HFF-Myc (cell line): ENCODE results near the gene RAB7A.
A peak's percentile ranks its signal among the peaks of the same experiment; 100 is the strongest.

Source experiments
- DNase-seq: peaks from one replicate; pipeline ENCODE4 v3.0.0-alpha.2; 2011; ENCODE audit warnings: low read depth; ENCODE audit errors: extremely low read depth
- H3K4me3 ChIP-seq: replicated peaks from 2 replicates; pipeline ENCODE4 v1.5.1; 2011; ENCODE audit warnings: low read depth, mild to moderate bottlenecking, control low read depth, low read length
- CTCF ChIP-seq: IDR thresholded peaks from 2 replicates; pipeline ENCODE4 v1.5.1; 2012; ENCODE audit warnings: mild to moderate bottlenecking, low read depth, low read length, control low read depth; ENCODE audit errors: missing control alignments

The RAB7A gene

GRCh38 chr3:128849911-128850455 is 124.0 kb downstream of the RAB7A start:
- peak; percentile 34 for TF ChIP-seq CTCF
- no peak overlapping the region for H3K4me3 ChIP-seq
- peak; percentile 50 for DNase-seq

- TF ChIP-seq CTCF, result no peak
- H3K4me3 ChIP-seq, result no peak overlapping the region
- DNase-seq, result no peak
Observed at GRCh38 chr3:128850544-128850943, 124.6 kb downstream of the RAB7A start.

GRCh38 chr3:128851601-128852000 is 125.6 kb downstream of the RAB7A start:
- DNase-seq, result no peak
- H3K4me3 ChIP-seq, result no peak overlapping the region
- no peak for TF ChIP-seq CTCF

GRCh38 chr3:128853826-128854225 is 127.8 kb downstream of the RAB7A start:
- no peak for TF ChIP-seq CTCF
- no peak overlapping the region for H3K4me3 ChIP-seq
- DNase-seq, result no peak

GRCh38 chr3:128854475-128854874 is 128.5 kb downstream of the RAB7A start:
- DNase-seq, result no peak
- TF ChIP-seq CTCF, result no peak
- H3K4me3 ChIP-seq, result no peak overlapping the region

- H3K4me3 ChIP-seq, result no peak overlapping the region
- TF ChIP-seq CTCF, result no peak
- no peak for DNase-seq
Observed at GRCh38 chr3:128855569-128855968, 129.6 kb downstream of the RAB7A start.

DNA sequence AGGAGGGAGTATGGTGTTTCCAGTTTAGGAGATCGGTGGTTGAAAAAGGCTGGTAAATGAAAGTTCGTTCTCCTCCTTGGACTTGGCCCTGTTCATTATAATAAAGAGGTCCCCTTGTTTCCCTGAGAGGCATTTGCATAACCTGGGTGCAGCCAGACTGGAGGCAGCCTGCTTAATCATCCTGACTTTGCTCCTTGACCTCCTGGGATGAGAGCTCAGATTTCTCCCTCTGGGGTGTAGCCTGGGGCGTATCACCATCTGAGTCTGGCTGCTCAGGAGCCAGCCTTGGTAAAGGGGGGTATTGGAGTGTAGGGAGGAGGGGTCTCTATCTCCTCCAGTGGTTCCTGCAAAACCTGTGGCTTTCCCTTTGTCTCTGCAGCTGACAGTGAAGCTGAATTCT is 132.2 kb downstream of the RAB7A start:
- no peak for TF ChIP-seq CTCF
- DNase-seq, result no peak
- no peak overlapping the region for H3K4me3 ChIP-seq
